ENCODE data around the gene MOB2. TPM values are rescaled to one million over a fixed set of nuclear protein-coding genes. Genes with fewer than 3 reads are reported as not detected.

Gene MOB2
- total RNA-seq (2014; rRNA removed; shearing (Covaris generic)), result 9.5 and 21.3 TPM in 2 replicates

GRCh38 chr11:1486054-1486825, at the start of gene MOB2:
MOB2 (minus strand) TSS chr11:1486779; CDS start chr11:1486556, 223 bp downstream.
- DNase-seq (ENCODE audit: low read depth), result no peak

- DNase-seq (ENCODE audit: low read depth), result peak; percentile 60
Measured at GRCh38 chr11:1534682-1535081, 48.1 kb upstream of the MOB2 start.

- no peak for DNase-seq (ENCODE audit: low read depth)
Measured at GRCh38 chr11:1534171-1534570, 47.6 kb upstream of the MOB2 start.

- DNase-seq (ENCODE audit: low read depth), result no peak
Measured at GRCh38 chr11:1533342-1533725, 46.8 kb upstream of the MOB2 start.

- DNase-seq (ENCODE audit: low read depth), result peak; percentile 31
Measured at GRCh38 chr11:1532606-1533341, 46.2 kb upstream of the MOB2 start.

- DNase-seq (ENCODE audit: low read depth), result no peak
Measured at GRCh38 chr11:1532014-1532586, 45.5 kb upstream of the MOB2 start.

GRCh38 chr11:1531449-1532013, 45.0 kb upstream of the MOB2 start:
- DNase-seq (ENCODE audit: low read depth), result no peak

GRCh38 chr11:1530686-1531448, 44.3 kb upstream of the MOB2 start:
- no peak for DNase-seq (ENCODE audit: low read depth)

GRCh38 chr11:1529774-1530173, 43.2 kb upstream of the MOB2 start:
- DNase-seq (ENCODE audit: low read depth), result no peak

- DNase-seq (ENCODE audit: low read depth), result no peak
Measured at GRCh38 chr11:1529286-1529685, 42.7 kb upstream of the MOB2 start.

- no peak for DNase-seq (ENCODE audit: low read depth)
Measured at GRCh38 chr11:1528710-1529109, 42.1 kb upstream of the MOB2 start.

GRCh38 chr11:1526785-1527184, 40.2 kb upstream of the MOB2 start:
- DNase-seq (ENCODE audit: low read depth), result no peak

GRCh38 chr11:1523779-1524178, 37.2 kb upstream of the MOB2 start:
- no peak for DNase-seq (ENCODE audit: low read depth)

- DNase-seq (ENCODE audit: low read depth), result no peak
Measured at GRCh38 chr11:1523077-1523476, 36.5 kb upstream of the MOB2 start.

- DNase-seq (ENCODE audit: low read depth), result no peak
Measured at GRCh38 chr11:1522081-1522424, 35.5 kb upstream of the MOB2 start.

GRCh38 chr11:1521382-1522080, 35.0 kb upstream of the MOB2 start:
- DNase-seq (ENCODE audit: low read depth), result no peak

GRCh38 chr11:1520663-1521267, 34.2 kb upstream of the MOB2 start:
- no peak for DNase-seq (ENCODE audit: low read depth)

GRCh38 chr11:1520209-1520662, 33.7 kb upstream of the MOB2 start:
- DNase-seq (ENCODE audit: low read depth), result no peak

GRCh38 chr11:1519028-1520010, 32.7 kb upstream of the MOB2 start:
- DNase-seq (ENCODE audit: low read depth), result no peak

Measured in M059J (cell line).